Testis (tissue), 2 donors: ENCODE results near the gene JAM3.

Experiments used
- POLR2A ChIP-seq: fragments of 450-650 bp; IDR thresholded peaks from one replicate; pipeline ENCODE4 v1.6.1; 2017; ENCODE audit warnings: antibody characterized with exemption, mild to moderate bottlenecking, moderate library complexity
- TF ChIP-seq, protein P1 (sequence below), 3 experiments: fragments of 450-650 bp in 2 of 3; fragments of 200-600 bp in 1 of 3; sonication (generic) in 1 of 3; IDR thresholded peaks; one replicate each; pipeline ENCODE4 v1.5.1; 2016 to 2019; ENCODE audit warnings: antibody characterized with exemption in 3 of 3, mild to moderate bottlenecking in 2 of 3, moderate library complexity in 1 of 3

GRCh38 chr11:134028368-134028920, 40.4 kb upstream of the JAM3 start:
- TF ChIP-seq, protein P1, sequence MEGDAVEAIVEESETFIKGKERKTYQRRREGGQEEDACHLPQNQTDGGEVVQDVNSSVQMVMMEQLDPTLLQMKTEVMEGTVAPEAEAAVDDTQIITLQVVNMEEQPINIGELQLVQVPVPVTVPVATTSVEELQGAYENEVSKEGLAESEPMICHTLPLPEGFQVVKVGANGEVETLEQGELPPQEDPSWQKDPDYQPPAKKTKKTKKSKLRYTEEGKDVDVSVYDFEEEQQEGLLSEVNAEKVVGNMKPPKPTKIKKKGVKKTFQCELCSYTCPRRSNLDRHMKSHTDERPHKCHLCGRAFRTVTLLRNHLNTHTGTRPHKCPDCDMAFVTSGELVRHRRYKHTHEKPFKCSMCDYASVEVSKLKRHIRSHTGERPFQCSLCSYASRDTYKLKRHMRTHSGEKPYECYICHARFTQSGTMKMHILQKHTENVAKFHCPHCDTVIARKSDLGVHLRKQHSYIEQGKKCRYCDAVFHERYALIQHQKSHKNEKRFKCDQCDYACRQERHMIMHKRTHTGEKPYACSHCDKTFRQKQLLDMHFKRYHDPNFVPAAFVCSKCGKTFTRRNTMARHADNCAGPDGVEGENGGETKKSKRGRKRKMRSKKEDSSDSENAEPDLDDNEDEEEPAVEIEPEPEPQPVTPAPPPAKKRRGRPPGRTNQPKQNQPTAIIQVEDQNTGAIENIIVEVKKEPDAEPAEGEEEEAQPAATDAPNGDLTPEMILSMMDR (IDR thresholded peaks at IDR 0.05): no peak
- no peak for TF ChIP-seq POLR2A
